ENCODE results near the gene USP30.

The USP30 gene

GRCh38 chr12:109127533-109128242 is 75.3 kb downstream of the USP30 start:
- DNase-seq (ENCODE audit: low spot score) = no peak

GRCh38 chr12:109130297-109131153 is 78.1 kb downstream of the USP30 start:
- DNase-seq (ENCODE audit: low spot score) = no peak

GRCh38 chr12:109131154-109132050 is 79.0 kb downstream of the USP30 start:
- DNase-seq (ENCODE audit: low spot score) = no peak

- no peak for DNase-seq (ENCODE audit: low spot score)
Observed at GRCh38 chr12:109134186-109134917, 82.0 kb downstream of the USP30 start.

- DNase-seq (ENCODE audit: low spot score) = no peak
Observed at GRCh38 chr12:109137055-109137454, 84.7 kb downstream of the USP30 start.

Data from D341Med (cell line).